GM19372 (cell line): ENCODE results near the gene SKOR1.

Experiments
- ATAC-seq: cut with Tn5 transposase; IDR thresholded peaks from one replicate; pipeline ENCODE4 v1.9.1; 2021; ENCODE audit warnings: mild to moderate bottlenecking, low read depth, moderate library complexity; ENCODE audit not compliant: unreplicated experiment

The SKOR1 gene, protein sequence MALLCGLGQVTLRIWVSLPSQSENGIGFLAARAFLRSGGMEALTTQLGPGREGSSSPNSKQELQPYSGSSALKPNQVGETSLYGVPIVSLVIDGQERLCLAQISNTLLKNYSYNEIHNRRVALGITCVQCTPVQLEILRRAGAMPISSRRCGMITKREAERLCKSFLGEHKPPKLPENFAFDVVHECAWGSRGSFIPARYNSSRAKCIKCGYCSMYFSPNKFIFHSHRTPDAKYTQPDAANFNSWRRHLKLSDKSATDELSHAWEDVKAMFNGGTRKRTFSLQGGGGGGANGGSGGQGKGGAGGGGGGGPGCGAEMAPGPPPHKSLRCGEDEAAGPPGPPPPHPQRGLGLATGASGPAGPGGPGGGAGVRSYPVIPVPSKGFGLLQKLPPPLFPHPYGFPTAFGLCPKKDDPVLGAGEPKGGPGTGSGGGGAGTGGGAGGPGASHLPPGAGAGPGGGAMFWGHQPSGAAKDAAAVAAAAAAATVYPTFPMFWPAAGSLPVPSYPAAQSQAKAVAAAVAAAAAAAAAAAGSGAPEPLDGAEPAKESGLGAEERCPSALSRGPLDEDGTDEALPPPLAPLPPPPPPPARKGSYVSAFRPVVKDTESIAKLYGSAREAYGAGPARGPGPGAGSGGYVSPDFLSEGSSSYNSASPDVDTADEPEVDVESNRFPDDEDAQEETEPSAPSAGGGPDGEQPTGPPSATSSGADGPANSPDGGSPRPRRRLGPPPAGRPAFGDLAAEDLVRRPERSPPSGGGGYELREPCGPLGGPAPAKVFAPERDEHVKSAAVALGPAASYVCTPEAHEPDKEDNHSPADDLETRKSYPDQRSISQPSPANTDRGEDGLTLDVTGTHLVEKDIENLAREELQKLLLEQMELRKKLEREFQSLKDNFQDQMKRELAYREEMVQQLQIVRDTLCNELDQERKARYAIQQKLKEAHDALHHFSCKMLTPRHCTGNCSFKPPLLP

DNA sequence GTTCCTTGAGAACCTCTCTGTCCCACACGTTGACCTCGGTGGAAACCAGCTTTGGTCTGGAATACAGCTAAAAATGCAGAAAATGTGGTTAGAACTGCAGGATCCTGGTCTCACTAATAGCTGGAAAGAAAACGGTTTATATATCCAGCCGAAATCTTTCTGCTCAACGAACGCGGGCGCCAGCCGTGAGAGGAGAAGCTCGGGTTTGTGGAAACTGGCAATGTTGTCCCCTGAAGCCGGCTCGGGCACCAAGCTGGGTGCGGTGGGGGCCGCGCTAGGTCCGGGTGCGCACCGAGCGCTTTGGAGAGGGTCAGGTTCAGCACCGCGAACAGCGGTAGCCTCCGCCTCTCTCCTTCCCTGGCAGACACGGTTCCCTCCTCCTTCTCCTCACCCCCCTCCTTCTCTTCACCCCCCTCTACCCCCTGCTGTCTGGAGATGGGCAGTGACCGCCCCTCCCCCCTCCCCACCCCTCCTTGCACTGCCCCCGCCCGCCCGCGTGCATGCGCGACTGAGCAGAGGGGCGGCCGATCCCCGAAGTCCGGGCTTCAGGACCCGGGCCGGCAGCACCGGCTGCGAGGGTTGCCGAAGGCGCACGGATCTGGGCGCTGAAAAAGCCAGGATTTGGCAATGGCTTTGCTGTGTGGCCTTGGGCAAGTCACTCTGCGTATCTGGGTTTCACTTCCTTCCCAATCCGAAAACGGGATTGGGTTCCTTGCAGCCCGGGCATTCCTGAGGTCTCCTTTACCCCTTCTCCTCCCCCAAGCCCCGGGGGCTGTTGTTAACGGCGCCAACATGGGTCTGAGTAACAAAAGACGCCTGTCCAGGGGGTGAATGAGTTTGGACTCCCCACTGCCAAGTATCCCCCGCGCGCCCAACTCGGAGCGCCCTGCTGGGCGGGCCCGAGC lies at the start of gene SKOR1:
TSS of gene SKOR1 (plus strand) at position 534 of the 905 bp plus-strand sequence. CDS start at position 628, 94 bp downstream.
- ATAC-seq = no peak

DNA sequence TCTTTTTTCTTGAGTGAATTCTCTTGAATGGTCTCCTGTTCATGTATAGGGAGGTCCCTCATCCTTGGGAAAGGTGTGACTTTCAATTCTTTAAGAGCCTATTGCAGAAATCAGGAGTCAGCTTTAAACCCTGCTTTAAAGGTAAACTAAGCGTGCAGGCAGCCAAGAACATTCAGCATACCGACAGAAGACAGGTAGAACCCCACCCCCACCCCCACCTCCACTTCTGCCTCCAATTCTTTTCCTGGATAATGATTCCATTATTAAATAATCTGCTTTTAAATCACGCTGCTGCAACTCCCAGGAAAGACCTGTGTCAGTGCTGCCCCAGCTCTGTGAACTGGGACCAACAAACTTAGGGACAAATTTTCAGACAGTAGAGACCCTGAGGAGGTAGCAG lies 49.3 kb upstream of the SKOR1 start:
- no peak for ATAC-seq

DNA sequence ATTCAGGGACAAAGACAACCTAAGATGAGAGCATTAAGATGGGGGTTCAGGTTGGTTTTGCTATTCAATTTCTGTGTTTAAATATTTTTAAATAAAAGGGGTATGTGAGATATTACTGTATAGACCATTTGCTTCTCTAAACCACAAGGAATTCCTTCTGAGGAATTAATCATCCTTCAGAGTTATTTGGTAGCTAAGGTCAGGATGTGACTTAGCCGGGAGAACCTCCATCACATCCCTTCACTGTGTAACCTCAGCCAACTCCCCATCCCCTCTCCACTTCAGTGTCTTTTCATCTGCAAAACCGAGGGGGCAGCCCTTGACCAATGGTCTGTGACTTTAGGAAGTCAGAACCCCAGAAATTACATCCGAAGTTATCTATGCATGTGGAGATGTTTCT lies 48.7 kb upstream of the SKOR1 start:
- no peak for ATAC-seq

DNA sequence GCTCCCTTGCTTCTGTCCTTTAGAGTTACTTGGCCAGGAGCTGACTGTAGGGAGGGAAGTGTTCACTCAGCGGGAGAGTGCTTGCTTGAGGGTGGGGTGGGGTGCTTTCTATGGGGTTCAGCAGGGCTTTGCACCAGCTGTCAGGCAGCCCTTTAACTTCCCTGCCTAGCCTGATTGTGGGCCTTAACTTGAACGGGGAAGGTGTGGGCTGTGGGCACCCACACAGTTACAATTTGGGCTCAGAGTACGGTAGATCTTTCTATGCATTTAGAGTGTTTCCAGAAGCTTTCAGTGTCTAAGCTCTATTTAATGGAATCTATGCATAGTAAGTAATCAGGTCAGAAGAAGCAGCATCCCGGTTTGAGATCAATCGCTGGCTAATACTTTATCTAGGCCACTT lies 48.2 kb upstream of the SKOR1 start:
- no peak for ATAC-seq

DNA sequence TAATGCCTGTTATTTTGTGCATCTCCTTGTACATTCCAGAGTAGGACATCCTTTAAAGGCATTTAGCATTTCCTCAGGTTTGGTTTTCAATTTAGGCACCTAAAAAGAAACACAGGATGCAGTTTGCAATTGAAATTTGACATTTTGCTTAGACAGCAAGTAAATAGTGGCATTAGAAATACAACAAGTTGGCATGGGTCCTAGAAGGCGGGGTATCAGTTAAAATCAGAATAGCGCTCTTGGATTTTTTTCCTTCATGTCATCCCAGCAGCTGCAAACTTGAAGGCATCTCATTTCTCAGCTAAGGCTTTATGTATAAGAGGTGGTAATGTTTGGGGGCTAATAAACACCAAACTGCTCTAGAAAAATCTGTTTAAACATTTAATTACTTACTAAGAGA lies 47.5 kb upstream of the SKOR1 start:
- no peak for ATAC-seq

- no peak for ATAC-seq
These were observed 46.3 kb upstream of the SKOR1 start for GRCh38 chr15:67778968-67779548.

DNA sequence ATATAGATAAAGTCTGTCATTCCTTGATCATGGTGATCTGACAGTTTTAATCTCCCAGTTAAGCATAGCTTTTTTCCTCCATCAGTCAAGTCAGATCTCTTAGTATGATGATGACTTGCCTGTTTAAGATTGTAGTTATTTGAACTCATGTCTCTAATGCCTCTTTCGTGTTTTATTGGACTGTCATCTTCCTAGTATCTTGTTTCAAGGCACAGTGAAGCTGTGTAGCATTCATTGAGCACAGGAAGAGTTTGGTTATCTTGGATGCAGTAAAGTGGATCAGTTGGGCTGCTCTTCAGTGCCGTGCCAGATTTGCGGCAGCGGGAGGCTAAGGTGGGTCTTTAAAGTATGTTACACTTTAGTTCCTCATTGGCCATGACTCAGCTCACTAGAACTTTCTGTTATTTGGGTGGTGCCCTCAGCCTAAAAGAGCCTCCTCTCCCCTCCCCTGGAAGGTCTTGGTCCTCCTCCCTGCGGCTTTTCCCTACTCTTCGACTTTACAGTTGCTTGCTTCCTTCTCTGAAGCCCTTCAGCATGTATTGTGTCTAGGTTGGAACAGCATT lies 45.7 kb upstream of the SKOR1 start:
- ATAC-seq = no peak

GRCh38 chr15:67781061-67781460 lies 44.2 kb upstream of the SKOR1 start:
- ATAC-seq = no peak

GRCh38 chr15:67781907-67782690 lies 43.2 kb upstream of the SKOR1 start:
- no peak for ATAC-seq

GRCh38 chr15:67782691-67782991 lies 42.7 kb upstream of the SKOR1 start:
- no peak for ATAC-seq

- ATAC-seq = no peak
These were observed 42.0 kb upstream of the SKOR1 start for GRCh38 chr15:67783303-67783702.

GRCh38 chr15:67784090-67784781 lies 41.1 kb upstream of the SKOR1 start:
- peak; percentile 87 for ATAC-seq

GRCh38 chr15:67784856-67785430 lies 40.4 kb upstream of the SKOR1 start:
- no peak for ATAC-seq

DNA sequence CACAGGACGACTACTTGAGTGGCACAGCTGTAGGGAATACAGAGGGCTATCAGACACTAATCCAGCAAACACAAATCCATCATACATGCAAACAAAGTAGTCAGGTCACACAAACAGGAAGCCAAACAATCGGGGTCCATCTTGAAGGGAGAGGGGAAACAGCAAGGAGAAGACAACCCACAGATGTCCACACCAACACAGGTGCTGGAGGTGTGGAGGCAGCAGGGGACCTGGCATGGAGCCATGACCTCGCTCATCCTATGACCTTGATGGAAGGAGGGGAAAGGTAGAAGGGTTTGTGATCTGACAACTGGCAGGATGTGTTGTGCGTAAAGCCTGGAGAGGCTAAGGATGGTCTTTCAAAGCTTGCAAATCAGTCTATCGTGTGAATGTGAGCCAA lies 39.9 kb upstream of the SKOR1 start:
- no peak for ATAC-seq

DNA sequence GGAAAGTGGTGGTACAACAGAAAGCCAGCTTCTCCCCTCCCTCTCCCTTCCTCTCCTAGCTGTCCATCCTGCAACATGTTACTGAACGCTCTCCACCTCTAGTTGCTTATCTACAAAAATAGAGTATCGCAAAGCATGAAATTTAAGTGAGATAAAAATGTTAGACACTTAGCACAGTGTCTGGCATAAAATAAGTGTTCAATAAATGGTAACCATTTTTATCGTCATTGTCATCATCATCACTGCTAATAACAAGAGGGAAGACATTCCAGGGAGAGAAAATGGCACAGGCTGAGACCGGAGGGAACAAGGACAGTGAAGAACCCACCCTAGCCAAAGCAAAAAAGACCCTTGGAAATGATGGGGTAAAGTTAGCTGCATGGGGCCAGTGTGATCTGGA lies 38.7 kb upstream of the SKOR1 start:
- ATAC-seq = no peak

DNA sequence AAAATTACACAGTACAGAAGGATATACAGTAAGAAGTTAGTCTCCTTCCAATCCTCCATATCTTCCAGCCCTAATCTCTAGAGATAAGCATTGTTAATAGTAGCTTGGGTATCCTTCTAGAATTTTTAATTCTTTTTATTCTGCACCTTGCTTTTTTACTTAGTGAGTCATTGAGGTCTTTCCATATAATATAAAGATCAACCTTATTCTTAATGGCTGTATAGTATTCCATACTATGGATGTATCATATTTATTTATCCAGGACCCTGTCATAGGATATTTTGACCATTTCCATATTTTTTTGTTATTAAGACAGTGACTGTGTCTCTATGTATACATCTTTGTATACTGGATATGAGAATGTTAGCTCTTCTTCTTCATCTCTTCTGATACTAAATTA lies 36.3 kb upstream of the SKOR1 start:
- ATAC-seq = no peak

DNA sequence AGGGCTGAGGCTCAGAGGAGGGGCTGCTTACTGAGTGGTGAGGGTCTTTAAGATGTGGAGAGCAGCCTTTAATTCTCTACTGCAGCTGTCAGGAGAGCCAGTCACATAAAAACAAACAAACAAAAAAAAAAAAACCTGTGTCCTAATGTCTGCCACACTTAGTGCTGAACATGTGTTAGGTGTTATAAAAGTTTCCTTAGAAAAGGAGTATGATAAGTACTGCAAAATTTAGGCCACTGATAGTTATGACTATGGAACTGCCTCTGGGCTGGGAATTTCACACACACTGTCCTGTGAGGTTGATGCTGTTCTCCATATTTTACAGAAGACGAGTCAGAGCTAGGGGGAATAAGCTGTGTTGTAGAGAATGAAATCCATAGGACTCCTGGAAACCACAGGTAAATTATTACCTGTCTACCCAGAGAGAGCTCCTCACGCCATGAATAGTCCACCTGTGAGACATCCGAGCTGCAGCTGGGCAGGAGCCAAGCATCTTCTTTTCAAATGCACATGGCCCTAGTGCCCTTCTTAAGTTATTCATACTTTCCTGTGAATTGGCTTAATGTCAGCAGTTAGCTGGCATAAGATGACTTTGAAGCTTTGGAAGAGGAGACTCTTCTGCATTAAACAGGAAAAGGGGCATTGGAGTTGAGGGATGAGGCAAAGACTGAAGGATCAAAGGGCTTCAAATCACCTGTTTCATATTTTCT lies 34.5 kb upstream of the SKOR1 start:
- ATAC-seq = no peak
